Suprapubic skin (tissue), 4 donors: ENCODE data around the gene C21orf91.

Source experiments
- EP300 ChIP-seq: sonication (generic); formaldehyde crosslinking; IDR thresholded peaks from one replicate; pipeline ENCODE4 v1.6.1; 2017; ENCODE audit warnings: antibody characterized with exemption
- POLR2A ChIP-seq, 2 donors: fragments of 450-650 bp; IDR thresholded peaks; one replicate each; pipeline ENCODE4 v1.6.1; 2017; ENCODE audit warnings: antibody characterized with exemption in 2 of 2, mild to moderate bottlenecking in 2 of 2, moderate library complexity in 2 of 2
- POLR2AphosphoS5 ChIP-seq, 3 donors: sonication (generic); formaldehyde crosslinking; IDR thresholded peaks; one replicate each; pipeline ENCODE4 v1.6.1; 2017; ENCODE audit warnings: antibody characterized with exemption in 3 of 3
- TF ChIP-seq, protein P1 (sequence below), 2 donors: fragments of 200-600 bp in 1 of 2; fragments of 450-650 bp in 1 of 2; sonication (generic) in 1 of 2; IDR thresholded peaks; one replicate each; pipeline ENCODE4 v1.5.1; 2016 to 2019; ENCODE audit warnings: antibody characterized with exemption in 2 of 2, mild to moderate bottlenecking in 1 of 2, moderate library complexity in 1 of 2

DNA sequence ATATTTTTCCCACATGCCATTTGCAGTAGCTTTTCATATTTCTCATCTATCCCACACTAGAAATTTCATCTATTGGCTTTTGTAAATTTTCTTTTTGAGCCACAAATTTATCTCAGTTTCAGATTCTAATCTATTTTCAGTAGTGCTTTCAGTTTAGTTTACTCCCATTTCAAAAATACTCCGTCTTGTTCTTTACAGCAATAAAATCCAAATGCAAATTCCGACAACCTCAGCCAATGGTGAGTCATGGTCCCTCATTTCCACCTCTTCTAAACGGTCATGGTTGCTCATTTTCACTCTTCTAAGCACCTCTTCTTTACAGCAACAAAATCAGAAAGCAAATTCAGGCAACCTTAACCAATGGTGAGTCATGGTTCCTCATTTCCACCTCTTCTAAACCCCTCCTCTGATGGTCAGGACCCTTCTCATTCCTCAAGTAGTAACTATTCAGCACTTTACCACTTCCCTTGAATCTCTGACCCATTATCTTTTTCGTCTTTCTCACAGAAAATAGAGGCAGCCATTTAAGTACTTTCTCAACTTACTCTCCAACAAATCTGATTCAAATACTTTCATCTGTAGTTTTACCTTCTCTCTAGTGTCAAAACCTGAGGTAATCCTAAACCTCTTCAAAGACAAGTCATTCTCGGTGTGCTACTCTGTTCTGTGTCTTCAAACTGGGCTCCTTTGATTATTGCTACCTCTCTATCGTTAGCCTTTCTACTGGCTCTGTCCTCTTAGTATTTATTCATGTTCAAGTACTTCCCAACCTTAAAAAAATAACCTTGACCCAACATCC lies 34.4 kb downstream of the C21orf91 start:
- TF ChIP-seq, protein P1, sequence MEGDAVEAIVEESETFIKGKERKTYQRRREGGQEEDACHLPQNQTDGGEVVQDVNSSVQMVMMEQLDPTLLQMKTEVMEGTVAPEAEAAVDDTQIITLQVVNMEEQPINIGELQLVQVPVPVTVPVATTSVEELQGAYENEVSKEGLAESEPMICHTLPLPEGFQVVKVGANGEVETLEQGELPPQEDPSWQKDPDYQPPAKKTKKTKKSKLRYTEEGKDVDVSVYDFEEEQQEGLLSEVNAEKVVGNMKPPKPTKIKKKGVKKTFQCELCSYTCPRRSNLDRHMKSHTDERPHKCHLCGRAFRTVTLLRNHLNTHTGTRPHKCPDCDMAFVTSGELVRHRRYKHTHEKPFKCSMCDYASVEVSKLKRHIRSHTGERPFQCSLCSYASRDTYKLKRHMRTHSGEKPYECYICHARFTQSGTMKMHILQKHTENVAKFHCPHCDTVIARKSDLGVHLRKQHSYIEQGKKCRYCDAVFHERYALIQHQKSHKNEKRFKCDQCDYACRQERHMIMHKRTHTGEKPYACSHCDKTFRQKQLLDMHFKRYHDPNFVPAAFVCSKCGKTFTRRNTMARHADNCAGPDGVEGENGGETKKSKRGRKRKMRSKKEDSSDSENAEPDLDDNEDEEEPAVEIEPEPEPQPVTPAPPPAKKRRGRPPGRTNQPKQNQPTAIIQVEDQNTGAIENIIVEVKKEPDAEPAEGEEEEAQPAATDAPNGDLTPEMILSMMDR (IDR thresholded peaks at IDR 0.05): no peak
- TF ChIP-seq POLR2A (IDR thresholded peaks at IDR 0.05): no peak
- TF ChIP-seq EP300: no peak
- no peak for TF ChIP-seq POLR2AphosphoS5 (IDR thresholded peaks at IDR 0.05)
